HepG2 (cell line): ENCODE results near the gene SLC25A10. TPM values are rescaled to one million over a fixed set of nuclear protein-coding genes. Genes with fewer than 3 reads are reported as not detected.

Experiments used
- ATF5 ChIP-seq: sonication (generic); formaldehyde crosslinking; IDR thresholded peaks from 2 replicates; pipeline ENCODE4 v1.4.0; 2020; ENCODE audit warnings: mild to moderate bottlenecking, low read depth, missing genetic modification reagents
- BCL3 ChIP-seq: sonication (generic); formaldehyde crosslinking; IDR thresholded peaks from 2 replicates; pipeline ENCODE4 v1.5.1; 2020; ENCODE audit warnings: mild to moderate bottlenecking, missing genetic modification reagents, moderate library complexity
- CBX5 ChIP-seq: sonication (generic); formaldehyde crosslinking; IDR thresholded peaks from 2 replicates; pipeline ENCODE4 v1.4.0; 2020; ENCODE audit warnings: missing genetic modification reagents, borderline replicate concordance
- E2F2 ChIP-seq: sonication (generic); formaldehyde crosslinking; IDR thresholded peaks from 2 replicates; pipeline ENCODE4 v1.4.0; 2020; ENCODE audit warnings: missing genetic modification reagents, borderline replicate concordance
- HES4 ChIP-seq: sonication (generic); formaldehyde crosslinking; IDR thresholded peaks from 2 replicates; pipeline ENCODE4 v1.9.0; 2021; ENCODE audit warnings: mild to moderate bottlenecking, missing genetic modification reagents, borderline replicate concordance
- HIC2 ChIP-seq: sonication (generic); formaldehyde crosslinking; IDR thresholded peaks from 2 replicates; pipeline ENCODE4 v1.9.0; 2022; ENCODE audit warnings: low read depth, missing genetic modification reagents
- KDM2A ChIP-seq: sonication (generic); formaldehyde crosslinking; IDR thresholded peaks from 2 replicates; pipeline ENCODE4 v1.4.0; 2020; ENCODE audit warnings: low read depth, missing genetic modification reagents, borderline replicate concordance
- KLF11 ChIP-seq: IDR thresholded peaks from 2 replicates; pipeline ENCODE4 v1.6.1; 2016; ENCODE audit warnings: missing compliant biosample characterization
- MAFG ChIP-seq: sonication (generic); formaldehyde crosslinking; IDR thresholded peaks from 2 replicates; pipeline ENCODE4 v1.5.1; 2020; ENCODE audit warnings: mild to moderate bottlenecking, missing genetic modification reagents
- NFATC3 ChIP-seq: sonication (generic); formaldehyde crosslinking; IDR thresholded peaks from 2 replicates; pipeline ENCODE4 v1.5.1; 2020; ENCODE audit warnings: mild to moderate bottlenecking, missing genetic modification reagents
- SRF ChIP-seq: IDR thresholded peaks from 2 replicates; pipeline ENCODE4 v1.6.1; 2011; ENCODE audit warnings: mild to moderate bottlenecking, low read depth, low read length, moderate library complexity
- TARDBP ChIP-seq: sonication (generic); formaldehyde crosslinking; IDR thresholded peaks from 2 replicates; pipeline ENCODE4 v1.8.0; 2022; ENCODE audit warnings: mild to moderate bottlenecking, missing genetic modification reagents
- TMF1 ChIP-seq: sonication (generic); formaldehyde crosslinking; IDR thresholded peaks from 2 replicates; pipeline ENCODE4 v1.8.1; 2022; ENCODE audit warnings: low read depth, missing genetic modification reagents
- TOPORS ChIP-seq: sonication (generic); formaldehyde crosslinking; IDR thresholded peaks from 2 replicates; pipeline ENCODE4 v1.8.0; 2023; ENCODE audit warnings: mild to moderate bottlenecking, missing genetic modification reagents
- UBTF ChIP-seq: sonication (generic); formaldehyde crosslinking; IDR thresholded peaks from 2 replicates; pipeline ENCODE4 v1.4.0; 2020; ENCODE audit warnings: mild to moderate bottlenecking, missing genetic modification reagents
- ZFP91 ChIP-seq: sonication (generic); formaldehyde crosslinking; IDR thresholded peaks from 2 replicates; pipeline ENCODE4 v1.9.0; 2022; ENCODE audit warnings: missing genetic modification reagents, mild to moderate bottlenecking, borderline replicate concordance
- ZNF260 ChIP-seq: sonication (generic); formaldehyde crosslinking; IDR thresholded peaks from 2 replicates; pipeline ENCODE4 v1.4.0; 2020; ENCODE audit warnings: missing genetic modification reagents, low read depth, mild to moderate bottlenecking, borderline replicate concordance
- ZNF451 ChIP-seq: sonication (generic); formaldehyde crosslinking; IDR thresholded peaks from 2 replicates; pipeline ENCODE4 v1.5.0; 2020; ENCODE audit warnings: mild to moderate bottlenecking, missing genetic modification reagents
- polyA plus RNA-seq, 8 experiments: library from polyadenylated mRNA; depleted of rRNA in 3 of 8; stranded (reverse) in 7 of 8; unstranded in 1 of 8; fragments of >200 nt; fragmentation: Illumina TruSeq in 4 of 8; extraction: Trizol in 4 of 8; gene quantifications; 2 replicates each; pipeline versions ENCODE4 v1.2.1 to v1.2.3, GENCODE V29; 2011 to 2016; ENCODE audit warnings: low read depth in 4 of 8, missing spikeins in 1 of 8, mixed read lengths in 1 of 8; ENCODE audit not compliant: insufficient read depth in 1 of 8
- total RNA-seq, 5 experiments: library from RNA; depleted of rRNA; stranded (reverse); fragments of >200 nt; fragmentation: Illumina TruSeq; extraction: Trizol; gene quantifications; 2 replicates each; pipeline ENCODE4 v1.2.3, GENCODE V29; 2016; ENCODE audit warnings: low read depth in 1 of 5

Gene SLC25A10
- total and polyA plus RNA-seq, 2 of the 13 experiments (the other 11 are each of a cell fraction or from before 2014, with no cell fraction given) = 46.5 to 140 TPM

- TF ChIP-seq HIC2 (peak; percentile 64; the same call in 1 of the 2 replicates), TMF1 (CRISPR knock-in tag) (peak; percentile 50), MAFG (CRISPR knock-in tag) (peak; percentile 98), ZFP91 (CRISPR knock-in tag) (peak; percentile 53; the same call in 1 of the 2 replicates), HES4 (CRISPR knock-in tag) (peak; percentile 42; the same call in 1 of the 2 replicates), ZNF260 (CRISPR knock-in tag) (no peak), ATF5 (CRISPR knock-in tag) (no peak), BCL3 (CRISPR knock-in tag) (0 out of 2 replicates have a peak, but pooled peaks have one; percentile 66), ZNF451 (CRISPR knock-in tag) (no peak), KLF11 (CRISPR knock-in tag) (0 out of 2 replicates have a peak, but pooled peaks have one; percentile 45), UBTF (peak; percentile 31; the same call in 1 of the 2 replicates), CBX5 (CRISPR knock-in tag) (0 out of 2 replicates have a peak, but pooled peaks have one; percentile 20), NFATC3 (CRISPR knock-in tag) (0 out of 2 replicates have a peak, but pooled peaks have one; percentile 35), SRF (no peak), E2F2 (0 out of 2 replicates have a peak, but pooled peaks have one; percentile 45), TARDBP (CRISPR knock-in tag) (no peak), KDM2A (CRISPR knock-in tag) (peak; percentile 69), TOPORS (peak; percentile 65; the same call in 1 of the 2 replicates)
Measured at GRCh38 chr17:81722184-81723120, 10.4 kb downstream of the SLC25A10 start (continued).
